Measurements from ENCODE around the gene XPNPEP1. TPM values are rescaled to one million over a fixed set of nuclear protein-coding genes. Genes with fewer than 3 reads are reported as not detected.

The XPNPEP1 gene
- total RNA-seq, 3 donors from 2014 or later = 66.6 to 97.7 (median 87.5) TPM

DNA sequence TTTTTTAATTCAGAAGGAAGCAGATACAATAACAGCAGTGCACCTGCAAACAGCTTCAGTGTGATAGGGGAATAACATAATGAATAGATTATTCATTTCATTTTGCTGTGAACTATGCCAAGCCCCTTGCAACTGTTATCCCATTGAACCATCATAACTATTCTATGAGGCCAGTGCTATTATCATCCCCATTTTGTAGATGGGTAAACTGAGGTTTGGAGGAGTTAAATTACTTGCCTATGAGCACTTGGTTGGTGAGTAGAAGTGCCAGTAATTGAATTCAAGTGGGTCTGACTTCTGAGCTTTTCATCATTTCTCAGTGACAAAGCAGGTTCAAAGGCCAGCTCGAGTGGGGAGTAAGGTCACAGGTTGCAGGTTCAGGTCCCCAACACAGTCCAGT lies 16.8 kb upstream of the XPNPEP1 start:
- TF ChIP-seq, protein P1, sequence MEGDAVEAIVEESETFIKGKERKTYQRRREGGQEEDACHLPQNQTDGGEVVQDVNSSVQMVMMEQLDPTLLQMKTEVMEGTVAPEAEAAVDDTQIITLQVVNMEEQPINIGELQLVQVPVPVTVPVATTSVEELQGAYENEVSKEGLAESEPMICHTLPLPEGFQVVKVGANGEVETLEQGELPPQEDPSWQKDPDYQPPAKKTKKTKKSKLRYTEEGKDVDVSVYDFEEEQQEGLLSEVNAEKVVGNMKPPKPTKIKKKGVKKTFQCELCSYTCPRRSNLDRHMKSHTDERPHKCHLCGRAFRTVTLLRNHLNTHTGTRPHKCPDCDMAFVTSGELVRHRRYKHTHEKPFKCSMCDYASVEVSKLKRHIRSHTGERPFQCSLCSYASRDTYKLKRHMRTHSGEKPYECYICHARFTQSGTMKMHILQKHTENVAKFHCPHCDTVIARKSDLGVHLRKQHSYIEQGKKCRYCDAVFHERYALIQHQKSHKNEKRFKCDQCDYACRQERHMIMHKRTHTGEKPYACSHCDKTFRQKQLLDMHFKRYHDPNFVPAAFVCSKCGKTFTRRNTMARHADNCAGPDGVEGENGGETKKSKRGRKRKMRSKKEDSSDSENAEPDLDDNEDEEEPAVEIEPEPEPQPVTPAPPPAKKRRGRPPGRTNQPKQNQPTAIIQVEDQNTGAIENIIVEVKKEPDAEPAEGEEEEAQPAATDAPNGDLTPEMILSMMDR (IDR thresholded peaks at IDR 0.05) = no peak
- Histone ChIP-seq H3K4me3 (no peak overlapping the region), H3K36me3 (ENCODE audit: low read depth) (no peaks in the 10 kb centered on the region), H3K9me3 (no peaks in the 10 kb centered on the region), H3K4me1 (ENCODE audit: low read depth) (no peaks in the 10 kb centered on the region)
- DNase-seq = no peak
- no peak for ATAC-seq
- intact Hi-C loops (cut with DNase I, micrococcal nuclease) = no loop called here

DNA sequence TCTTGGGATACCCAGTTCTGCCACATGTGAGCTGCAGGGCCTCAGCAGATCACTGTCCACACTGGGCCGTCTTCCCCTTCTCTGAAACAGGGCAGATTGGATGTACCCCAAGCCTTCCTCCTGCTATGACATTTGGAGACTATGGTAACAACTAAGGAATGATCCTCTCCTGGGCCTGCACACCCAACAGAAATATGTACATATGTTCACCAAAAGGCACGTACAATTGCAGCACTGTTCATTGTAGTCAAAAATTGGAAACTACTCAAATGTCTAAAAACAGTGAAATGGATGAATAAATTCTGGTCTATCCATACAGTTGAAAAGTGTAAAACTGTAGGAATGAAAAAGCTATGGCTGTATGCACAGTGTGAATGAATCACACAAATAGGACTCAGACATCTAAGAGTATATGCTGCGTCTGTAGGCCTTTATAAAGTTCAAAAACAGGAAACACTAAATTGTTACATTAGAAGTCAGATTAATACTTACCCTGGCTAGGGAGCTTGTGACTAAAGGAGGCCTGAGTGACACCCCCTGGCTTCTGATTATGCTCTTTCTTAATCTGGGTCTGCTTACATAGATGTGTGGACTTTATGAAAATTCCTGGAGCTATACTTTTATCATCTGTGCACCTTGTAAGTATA lies 16.1 kb upstream of the XPNPEP1 start:
- no peaks in the 10 kb centered on the region for H3K4me1 ChIP-seq (ENCODE audit: low read depth)
- intact Hi-C loops (cut with DNase I, micrococcal nuclease) = no loop called here
- no peaks in the 10 kb centered on the region for H3K36me3 ChIP-seq (ENCODE audit: low read depth)
- TF ChIP-seq, protein P1 (IDR thresholded peaks at IDR 0.05) = no peak
- ATAC-seq = no peak
- H3K4me3 ChIP-seq = no peak overlapping the region
- H3K9me3 ChIP-seq = no peaks in the 10 kb centered on the region
- no peak for DNase-seq

DNA sequence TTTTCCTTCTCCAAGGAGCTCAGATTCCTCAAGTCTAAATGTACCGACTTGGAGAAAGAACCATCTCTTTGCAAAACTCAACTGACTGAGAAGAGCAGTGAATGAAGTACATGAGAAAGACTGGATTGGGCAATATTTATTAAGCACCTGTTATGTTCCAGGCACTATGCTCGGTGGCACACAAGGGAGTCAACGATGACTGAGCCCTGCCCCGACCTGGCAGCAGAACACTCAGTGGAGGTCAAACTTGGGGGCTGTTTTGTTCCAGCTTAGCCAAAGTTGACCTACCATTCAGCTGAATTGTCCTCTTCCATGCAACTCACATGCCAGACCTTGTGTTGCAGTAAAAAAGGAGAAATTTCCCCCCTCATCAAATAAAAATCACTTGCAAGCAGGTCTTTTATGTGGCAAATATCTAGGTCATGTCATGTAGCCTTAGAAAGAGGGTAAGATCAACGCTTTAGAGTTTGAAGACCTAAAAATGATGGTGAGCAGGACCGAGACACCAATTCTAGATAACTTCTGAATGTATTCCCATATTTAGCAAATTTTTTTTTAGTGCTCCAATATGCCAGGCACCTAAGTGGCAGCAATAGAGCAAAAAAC lies 14.3 kb upstream of the XPNPEP1 start:
- ATAC-seq = no peak
- H3K9me3 ChIP-seq = no peaks in the 10 kb centered on the region
- intact Hi-C loops (cut with DNase I, micrococcal nuclease) = no loop called here

DNA sequence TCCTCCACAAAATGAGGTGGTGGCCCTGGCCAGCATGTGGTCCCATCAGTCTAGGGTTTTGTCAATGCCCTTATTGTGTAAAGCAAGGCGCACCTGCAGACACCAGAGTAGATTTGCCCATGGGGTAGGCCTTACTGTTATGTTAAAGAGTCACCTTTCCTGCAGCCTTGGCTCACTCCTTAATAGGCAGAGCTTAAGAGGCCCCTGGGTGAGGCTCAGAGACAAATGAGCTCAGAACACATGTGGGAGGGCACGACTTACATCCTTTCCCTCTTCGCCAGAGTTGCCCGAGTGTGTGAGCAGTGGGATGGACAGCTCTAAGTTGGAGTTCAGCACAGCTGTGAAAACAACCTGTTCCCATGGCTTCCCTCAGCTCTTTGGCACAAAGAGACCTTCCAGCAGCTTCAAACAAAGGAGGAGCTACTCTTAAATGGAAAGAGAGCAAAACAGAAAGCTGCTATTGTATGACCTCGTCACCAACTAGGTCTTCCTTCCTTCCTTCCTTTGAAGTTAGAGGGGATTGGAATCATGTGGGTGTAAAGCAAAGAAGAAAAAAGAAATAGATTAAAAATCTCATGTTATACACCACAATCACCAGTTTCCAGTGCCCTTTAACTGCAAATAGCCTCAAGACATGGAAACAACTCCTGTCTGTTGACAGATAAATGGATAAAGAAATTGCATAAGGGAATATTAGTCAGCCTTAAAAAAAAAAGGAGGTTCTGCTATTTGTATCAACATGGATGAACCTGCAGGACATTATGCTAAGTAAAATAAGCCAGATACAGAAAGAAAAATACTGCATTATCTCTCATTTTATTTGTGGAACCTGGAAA lies 11.9 kb upstream of the XPNPEP1 start:
- H3K4me3 ChIP-seq = no peak overlapping the region
- H3K36me3 ChIP-seq (ENCODE audit: low read depth) = no peaks in the 10 kb centered on the region
- intact Hi-C loops (cut with DNase I, micrococcal nuclease) = no loop called here
- H3K4me1 ChIP-seq (ENCODE audit: low read depth) = no peaks in the 10 kb centered on the region
- no peak for DNase-seq
- no peaks in the 10 kb centered on the region for H3K9me3 ChIP-seq
- peak; percentile 45 for ATAC-seq
- TF ChIP-seq, protein P1 (IDR thresholded peaks at IDR 0.05) = no peak

More for the DNA sequence above, 14.3 kb upstream of the XPNPEP1 start:
- Histone ChIP-seq H3K4me1 (ENCODE audit: low read depth) (no peaks in the 10 kb centered on the region), H3K36me3 (ENCODE audit: low read depth) (no peaks in the 10 kb centered on the region), H3K4me3 (no peak overlapping the region)
- no peak for DNase-seq
- TF ChIP-seq, protein P1 (IDR thresholded peaks at IDR 0.05) = no peak

DNA sequence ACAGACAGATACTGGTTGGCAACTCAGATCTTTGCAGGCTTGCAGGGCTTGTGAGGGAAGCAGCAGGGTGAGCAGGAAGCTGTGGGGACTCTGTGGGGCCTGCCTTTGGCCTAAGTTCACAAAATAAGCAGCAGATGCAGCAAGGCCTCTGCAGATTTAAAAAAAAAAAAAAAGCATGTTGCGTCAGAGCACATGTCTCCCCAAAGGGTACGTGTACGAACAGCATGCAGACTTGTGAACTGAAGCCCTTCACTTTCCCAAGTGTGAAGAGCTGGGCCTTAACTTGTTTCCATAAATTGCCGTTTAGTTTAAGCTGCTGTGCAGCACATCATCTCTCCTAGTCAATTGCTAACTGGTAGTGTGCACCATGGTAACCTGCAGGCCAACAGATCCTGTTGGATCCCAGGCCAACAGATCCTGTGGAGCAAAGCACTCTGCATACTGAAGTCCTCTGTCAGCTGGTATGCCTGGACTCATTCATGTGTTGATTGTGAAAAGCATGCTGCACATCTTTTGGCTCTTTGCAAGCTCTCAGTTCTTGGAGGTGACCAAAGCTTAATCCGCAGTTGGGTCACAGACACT lies 10.8 kb upstream of the XPNPEP1 start:
- no peaks in the 10 kb centered on the region for H3K4me1 ChIP-seq (ENCODE audit: low read depth)
- no peaks in the 10 kb centered on the region for H3K36me3 ChIP-seq (ENCODE audit: low read depth)
- no peak overlapping the region for H3K4me3 ChIP-seq
- H3K9me3 ChIP-seq = no peaks in the 10 kb centered on the region
- TF ChIP-seq, protein P1 (IDR thresholded peaks at IDR 0.05) = no peak
- peak; percentile 73 for ATAC-seq
- DNase-seq = peak in 1 of 3 donors; percentile 30
- intact Hi-C loops (cut with DNase I, micrococcal nuclease) = no loop called here

All from mucosa of descending colon (tissue), 3 donors.